ENCODE results near the gene EDN3.

EDN3 gene

DNA sequence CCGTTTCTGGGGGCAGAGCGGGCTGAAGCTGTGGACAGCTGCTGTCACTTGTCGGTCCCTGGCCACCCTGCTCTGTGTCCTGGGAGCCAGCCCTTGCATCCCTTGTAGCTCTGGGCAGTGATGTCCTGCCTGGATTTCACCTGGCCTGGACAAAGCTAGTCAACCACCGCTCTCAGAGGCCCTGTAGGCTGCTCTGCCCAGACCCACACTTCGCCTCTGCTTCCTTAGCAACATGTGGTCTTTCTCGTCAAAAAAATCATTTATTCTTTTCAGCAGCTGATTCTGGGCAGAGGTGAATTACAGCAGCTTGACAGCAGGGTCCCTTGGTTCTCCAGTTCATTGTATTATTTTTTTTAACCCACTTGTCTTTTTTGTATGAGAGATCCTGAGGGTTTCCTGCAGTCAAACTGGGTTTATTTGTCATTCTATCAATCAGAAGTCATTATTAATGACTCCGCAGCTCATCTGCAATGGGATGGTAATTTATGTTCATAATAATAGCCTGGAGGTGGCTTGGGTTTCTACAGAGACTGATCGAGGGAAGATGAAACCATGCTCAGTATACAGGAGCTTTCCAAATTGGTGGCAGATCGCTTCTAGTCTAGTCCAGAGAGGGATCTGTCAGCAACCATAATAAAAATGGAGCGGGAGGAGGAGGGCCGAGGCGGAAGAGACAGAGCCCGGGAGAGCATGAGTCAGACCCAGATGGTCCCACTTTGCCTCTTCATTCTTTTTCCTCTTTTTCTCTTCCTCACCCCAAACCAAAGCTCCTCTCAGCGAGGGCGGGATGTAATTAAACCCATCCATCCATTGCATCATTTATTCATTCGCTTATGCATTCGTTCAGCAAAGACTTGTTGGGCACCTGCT is 22.4 kb downstream of the EDN3 start:
- Histone ChIP-seq H3K36me3 (ENCODE audit: control insufficient read depth, insufficient read depth, low read length) (no peaks in the 10 kb centered on the region), H3K27me3 (replicated peaks; ENCODE audit: control insufficient read depth, insufficient read depth, low read length) (peaks cover 1% of the 10 kb centered on the region), H3K4me3 (replicated peaks; ENCODE audit: low read depth, low read length) (no peak overlapping the region)
- TF ChIP-seq, protein P1, sequence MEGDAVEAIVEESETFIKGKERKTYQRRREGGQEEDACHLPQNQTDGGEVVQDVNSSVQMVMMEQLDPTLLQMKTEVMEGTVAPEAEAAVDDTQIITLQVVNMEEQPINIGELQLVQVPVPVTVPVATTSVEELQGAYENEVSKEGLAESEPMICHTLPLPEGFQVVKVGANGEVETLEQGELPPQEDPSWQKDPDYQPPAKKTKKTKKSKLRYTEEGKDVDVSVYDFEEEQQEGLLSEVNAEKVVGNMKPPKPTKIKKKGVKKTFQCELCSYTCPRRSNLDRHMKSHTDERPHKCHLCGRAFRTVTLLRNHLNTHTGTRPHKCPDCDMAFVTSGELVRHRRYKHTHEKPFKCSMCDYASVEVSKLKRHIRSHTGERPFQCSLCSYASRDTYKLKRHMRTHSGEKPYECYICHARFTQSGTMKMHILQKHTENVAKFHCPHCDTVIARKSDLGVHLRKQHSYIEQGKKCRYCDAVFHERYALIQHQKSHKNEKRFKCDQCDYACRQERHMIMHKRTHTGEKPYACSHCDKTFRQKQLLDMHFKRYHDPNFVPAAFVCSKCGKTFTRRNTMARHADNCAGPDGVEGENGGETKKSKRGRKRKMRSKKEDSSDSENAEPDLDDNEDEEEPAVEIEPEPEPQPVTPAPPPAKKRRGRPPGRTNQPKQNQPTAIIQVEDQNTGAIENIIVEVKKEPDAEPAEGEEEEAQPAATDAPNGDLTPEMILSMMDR (IDR thresholded peaks at IDR 0.05; ENCODE audit: insufficient read depth, low read length, poor library complexity, severe bottlenecking) = no peak
- DNase-seq (ENCODE audit: extremely low read depth, insufficient read length) = no peak

DNA sequence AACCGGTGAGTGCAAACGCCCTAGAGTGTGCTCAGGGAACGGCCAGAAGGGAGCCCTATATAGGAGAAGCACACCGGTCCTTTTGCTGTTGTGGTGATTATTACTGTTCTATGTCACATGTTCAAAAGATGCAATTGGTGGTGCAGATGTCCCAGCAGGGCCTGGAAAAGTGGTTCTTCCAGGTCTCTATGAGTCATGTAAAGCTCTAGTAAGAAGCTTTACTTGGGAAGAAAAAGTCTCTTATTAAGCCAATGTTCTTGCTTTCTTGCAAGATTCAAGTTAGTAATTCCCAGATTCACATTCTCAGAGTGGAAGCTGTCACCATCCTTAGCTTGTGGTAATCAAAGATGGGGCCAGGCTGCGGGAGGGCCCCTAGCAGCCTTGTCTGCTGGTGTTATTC is 23.3 kb downstream of the EDN3 start:
- Histone ChIP-seq H3K27me3 (replicated peaks; ENCODE audit: control insufficient read depth, insufficient read depth, low read length) (peaks cover 1% of the 10 kb centered on the region), H3K4me3 (replicated peaks; ENCODE audit: low read depth, low read length) (no peak overlapping the region), H3K36me3 (ENCODE audit: control insufficient read depth, insufficient read depth, low read length) (no peaks in the 10 kb centered on the region)
- no peak for DNase-seq (ENCODE audit: extremely low read depth, insufficient read length)
- TF ChIP-seq, protein P1 (IDR thresholded peaks at IDR 0.05; ENCODE audit: insufficient read depth, low read length, poor library complexity, severe bottlenecking) = no peak

DNA sequence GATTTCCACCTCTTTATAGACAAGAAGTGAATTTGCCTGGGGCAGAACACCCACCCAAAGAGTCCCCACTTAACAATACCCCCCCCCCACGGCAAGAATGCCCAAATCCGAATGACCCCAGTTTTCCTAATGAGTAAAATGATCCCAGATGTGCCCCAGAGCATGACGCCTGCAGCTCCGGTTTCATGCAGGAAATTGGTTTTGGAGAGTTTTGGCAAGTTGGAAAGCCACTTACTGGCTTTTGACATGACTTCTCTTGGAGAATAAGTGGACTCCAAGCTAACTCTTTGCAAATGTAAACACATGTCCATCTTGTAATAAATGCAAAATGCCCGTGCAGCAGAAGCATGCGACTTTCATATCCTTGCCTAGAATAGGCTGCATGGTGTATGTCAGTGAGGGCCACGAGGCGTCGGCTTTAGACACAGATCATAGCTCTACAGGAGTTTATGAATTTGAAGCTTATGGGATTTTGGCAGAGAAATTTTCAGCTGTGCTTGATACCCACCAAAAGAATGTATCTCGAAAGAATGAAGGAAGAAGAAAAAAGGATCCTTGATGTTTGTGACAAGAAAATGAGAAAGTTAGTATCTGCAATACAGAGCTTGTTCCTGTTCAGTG is 24.2 kb downstream of the EDN3 start:
- Histone ChIP-seq H3K4me3 (replicated peaks; ENCODE audit: low read depth, low read length) (no peak overlapping the region), H3K27me3 (replicated peaks; ENCODE audit: control insufficient read depth, insufficient read depth, low read length) (peaks cover 1% of the 10 kb centered on the region), H3K36me3 (ENCODE audit: control insufficient read depth, insufficient read depth, low read length) (no peaks in the 10 kb centered on the region)
- TF ChIP-seq, protein P1 (IDR thresholded peaks at IDR 0.05; ENCODE audit: insufficient read depth, low read length, poor library complexity, severe bottlenecking) = no peak
- no peak for DNase-seq (ENCODE audit: extremely low read depth, insufficient read length)

DNA sequence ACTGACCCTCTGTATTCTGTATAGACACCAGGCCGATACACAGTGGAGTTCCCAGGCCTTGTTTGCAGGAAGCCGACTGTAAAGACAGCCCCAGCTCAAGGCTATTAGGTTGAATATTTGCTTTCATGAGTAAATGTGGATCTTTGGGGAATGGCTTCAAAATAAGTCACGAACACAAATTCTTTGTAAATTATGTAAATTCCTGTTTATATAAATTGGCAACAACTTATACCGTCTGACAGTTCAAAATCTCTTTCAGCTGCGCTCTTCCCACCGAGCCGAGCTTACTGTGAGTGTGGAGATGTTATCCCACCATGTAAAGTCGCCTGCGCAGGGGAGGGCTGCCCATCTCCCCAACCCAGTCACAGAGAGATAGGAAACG is 24.7 kb downstream of the EDN3 start:
- H3K36me3 ChIP-seq (ENCODE audit: control insufficient read depth, insufficient read depth, low read length) = no peaks in the 10 kb centered on the region
- TF ChIP-seq, protein P1 (IDR thresholded peaks at IDR 0.05; ENCODE audit: insufficient read depth, low read length, poor library complexity, severe bottlenecking) = no peak
- no peak for DNase-seq (ENCODE audit: extremely low read depth, insufficient read length)
- H3K27me3 ChIP-seq (replicated peaks; ENCODE audit: control insufficient read depth, insufficient read depth, low read length) = peaks cover 1% of the 10 kb centered on the region
- no peak overlapping the region for H3K4me3 ChIP-seq (replicated peaks; ENCODE audit: low read depth, low read length)

DNA sequence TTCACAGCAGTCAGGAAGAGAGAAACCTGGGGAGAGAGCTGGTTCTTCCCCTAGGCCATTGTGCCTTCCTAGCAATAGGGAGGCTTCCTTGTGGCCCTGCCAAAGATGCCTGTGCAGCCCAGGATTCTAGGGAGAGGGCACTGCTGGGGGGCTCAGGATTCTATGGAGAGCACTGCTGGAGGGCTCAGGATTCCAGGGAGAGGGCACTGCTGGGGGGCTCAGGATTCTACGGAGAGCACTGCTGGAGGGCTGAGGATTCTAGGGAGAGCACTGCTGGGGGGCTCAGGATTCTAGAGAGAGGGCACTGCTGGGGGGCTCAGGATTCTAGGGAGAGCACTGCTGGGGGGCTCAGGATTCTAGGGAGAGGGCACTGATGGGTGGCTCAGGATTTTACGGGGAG is 25.8 kb downstream of the EDN3 start:
- Histone ChIP-seq H3K27me3 (replicated peaks; ENCODE audit: control insufficient read depth, insufficient read depth, low read length) (no peaks in the 10 kb centered on the region; the same call in none of the 2 replicates), H3K4me3 (replicated peaks; ENCODE audit: low read depth, low read length) (no peak overlapping the region), H3K36me3 (ENCODE audit: control insufficient read depth, insufficient read depth, low read length) (no peaks in the 10 kb centered on the region)
- DNase-seq (ENCODE audit: extremely low read depth, insufficient read length) = no peak
- TF ChIP-seq, protein P1 (IDR thresholded peaks at IDR 0.05; ENCODE audit: insufficient read depth, low read length, poor library complexity, severe bottlenecking) = no peak
